Embryonic facial prominence (tissue), 1 donor: ENCODE data around the gene INPP4B.
"Not testable (repeated sequence)": the region's sequence is repeated elsewhere in the genome, so short reads cannot be mapped to it uniquely, and the experiment has no call there.

Experiments used
- DNase-seq: peaks from one replicate; pipeline ENCODE4 v3.0.0-alpha.2; 2016; ENCODE audit errors: extremely low spot score

The INPP4B gene

DNA sequence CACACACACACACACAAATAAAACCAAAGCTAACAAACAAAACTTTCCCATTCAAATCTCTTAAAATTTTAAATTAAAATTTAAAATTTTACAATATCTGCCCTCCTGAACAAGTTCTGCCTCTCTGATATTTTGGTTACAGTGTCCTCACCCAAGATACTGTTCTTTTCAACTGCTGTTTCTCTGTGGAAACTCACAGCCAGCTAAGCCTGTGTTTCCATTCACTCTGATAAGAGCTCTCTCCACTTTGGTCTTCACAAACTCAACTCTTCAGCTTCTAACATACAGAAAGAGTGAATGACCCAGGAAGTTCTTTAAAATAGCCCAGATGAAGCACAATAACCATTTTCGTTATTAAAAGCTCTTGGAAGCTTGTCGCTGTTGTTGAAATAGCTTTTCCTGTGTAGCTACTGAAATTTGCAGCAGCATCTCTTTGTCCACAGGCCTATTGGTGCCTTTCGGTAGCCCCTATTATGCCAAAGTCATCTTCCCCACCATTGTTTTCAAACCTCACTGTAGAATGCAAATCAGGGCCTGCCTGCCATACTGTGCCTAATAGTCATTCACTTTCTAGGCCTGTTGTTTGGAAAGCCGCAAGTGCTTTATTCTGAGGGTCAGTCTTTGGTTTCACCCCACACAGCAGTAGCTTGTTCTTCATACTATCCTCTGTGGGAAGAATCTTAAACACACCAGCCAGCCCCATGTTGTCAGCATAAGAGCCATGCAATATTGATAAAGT is 19.4 kb downstream of the INPP4B start:
- DNase-seq, result no peak

DNA sequence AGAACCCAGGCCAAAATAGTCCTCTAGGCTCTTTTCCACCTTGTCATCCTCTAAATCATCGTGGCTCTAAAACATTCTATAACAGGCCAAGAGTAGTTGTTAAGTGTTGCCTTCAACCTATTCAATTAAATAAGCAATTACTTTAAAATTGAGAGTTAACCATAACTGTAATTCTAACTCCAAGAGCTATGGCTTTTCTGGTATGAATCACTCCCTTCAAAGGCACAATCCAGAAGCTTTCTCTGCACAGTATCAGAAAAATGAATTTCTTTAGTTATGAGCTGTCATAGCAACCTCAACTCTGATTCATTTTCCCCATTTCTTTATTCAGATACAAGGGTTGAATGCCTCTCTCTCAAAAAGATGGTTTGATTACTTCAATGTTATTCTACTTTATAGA is 21.7 kb downstream of the INPP4B start:
- no peak for DNase-seq

GRCh38 chr4:142823796-142824195 is 22.3 kb downstream of the INPP4B start:
- no peak for DNase-seq

GRCh38 chr4:142818476-142818875 is 27.6 kb downstream of the INPP4B start:
- DNase-seq, result no peak

DNA sequence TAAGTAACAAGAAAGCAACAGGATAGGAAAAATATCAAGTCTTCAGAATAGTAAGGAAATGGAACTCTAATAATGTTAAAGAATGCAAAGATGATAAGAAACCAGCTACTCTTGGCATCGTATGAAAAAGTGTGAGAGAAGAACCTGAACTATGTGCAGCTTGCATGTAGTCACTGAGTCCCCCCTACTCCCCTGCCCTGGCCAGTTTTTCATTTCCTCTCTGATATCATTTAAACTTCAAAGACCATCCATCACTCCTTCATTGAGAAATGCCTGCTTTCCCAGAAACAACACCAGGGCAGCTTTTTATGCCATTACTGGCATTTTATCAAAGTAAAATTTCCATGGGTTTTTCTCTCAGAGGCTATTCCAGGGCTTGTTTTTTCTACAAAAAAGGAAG is 28.1 kb downstream of the INPP4B start:
- no peak for DNase-seq

DNA sequence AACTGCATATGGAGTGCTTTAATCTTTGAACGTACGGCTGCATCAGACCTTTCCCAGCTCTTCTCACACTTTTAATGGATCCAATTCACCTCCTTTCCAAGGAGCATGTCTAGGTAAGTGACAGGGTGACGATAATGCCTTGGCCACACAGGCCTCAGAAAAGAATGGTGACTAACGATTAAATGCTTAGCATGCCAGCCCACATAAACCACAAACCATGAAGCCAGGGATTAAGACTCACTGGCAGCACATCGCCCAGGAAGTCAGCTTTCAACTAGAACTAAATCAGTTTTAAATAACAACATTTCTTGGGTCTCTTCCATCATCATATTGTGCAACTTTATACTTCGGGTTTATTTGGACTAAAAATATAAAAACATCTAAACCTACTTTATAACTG is 28.7 kb downstream of the INPP4B start:
- no peak for DNase-seq

- no peak for DNase-seq
Measured at GRCh38 chr4:142815834-142816233, 30.3 kb downstream of the INPP4B start.

GRCh38 chr4:142813388-142813787 is 32.7 kb downstream of the INPP4B start:
- DNase-seq, result no peak

DNA sequence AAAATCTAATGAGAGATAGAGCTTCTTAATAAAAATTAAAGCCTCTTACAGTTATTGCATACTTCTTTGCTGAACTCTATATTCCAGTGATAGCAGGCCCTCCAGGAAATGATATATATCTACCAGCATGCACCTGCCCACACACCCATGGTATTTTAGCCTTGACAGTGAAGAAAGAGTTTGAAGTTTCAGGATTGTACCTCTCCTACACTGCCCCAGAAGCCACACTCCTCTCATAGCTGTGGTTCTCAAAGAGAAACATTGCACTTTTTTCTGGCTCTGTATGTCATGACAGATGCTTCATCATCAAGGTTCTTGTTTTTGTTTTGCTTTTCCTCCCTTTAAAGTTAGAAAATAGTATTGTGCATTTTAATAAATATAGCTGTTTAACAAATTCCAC is 34.0 kb downstream of the INPP4B start:
- DNase-seq, result no peak

DNA sequence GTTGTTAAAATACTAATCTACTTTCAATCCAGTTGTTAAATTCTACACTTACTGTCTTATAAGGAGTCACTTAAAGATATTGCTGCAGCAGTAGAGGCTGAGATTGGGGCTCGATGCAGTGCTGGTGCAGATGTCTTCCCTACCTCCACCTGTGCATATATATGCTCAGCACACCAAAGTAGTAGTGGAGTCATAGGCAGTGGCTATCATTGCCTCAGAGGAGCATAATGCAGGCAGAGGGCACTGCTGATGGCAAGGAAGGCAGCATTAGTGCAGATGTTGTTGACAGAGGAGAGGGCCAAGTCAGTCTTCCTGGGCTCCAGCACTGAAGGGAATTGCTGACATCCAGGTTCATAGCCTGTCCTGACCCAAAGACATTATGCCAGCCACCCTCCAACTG is 35.1 kb downstream of the INPP4B start:
- DNase-seq, result no peak

DNA sequence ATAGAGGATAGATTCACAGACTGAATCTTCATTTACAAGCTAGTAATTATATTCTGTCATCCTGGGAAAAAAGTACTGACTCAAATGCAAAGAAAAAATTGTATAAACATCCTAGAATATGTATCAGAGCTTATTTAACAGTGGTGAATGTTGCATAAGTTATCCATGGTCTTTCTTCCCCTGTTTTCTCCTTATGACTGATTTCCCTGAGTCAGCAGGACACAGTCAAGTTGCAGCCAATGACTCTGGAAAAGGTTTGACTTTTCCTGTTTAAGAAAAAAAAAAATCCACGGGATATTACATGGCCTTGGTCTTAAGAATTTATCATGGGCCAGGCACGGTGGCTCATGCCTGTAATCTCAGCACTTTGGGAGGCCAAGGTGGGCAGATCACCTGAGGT is 36.5 kb downstream of the INPP4B start:
- DNase-seq, result no peak

DNA sequence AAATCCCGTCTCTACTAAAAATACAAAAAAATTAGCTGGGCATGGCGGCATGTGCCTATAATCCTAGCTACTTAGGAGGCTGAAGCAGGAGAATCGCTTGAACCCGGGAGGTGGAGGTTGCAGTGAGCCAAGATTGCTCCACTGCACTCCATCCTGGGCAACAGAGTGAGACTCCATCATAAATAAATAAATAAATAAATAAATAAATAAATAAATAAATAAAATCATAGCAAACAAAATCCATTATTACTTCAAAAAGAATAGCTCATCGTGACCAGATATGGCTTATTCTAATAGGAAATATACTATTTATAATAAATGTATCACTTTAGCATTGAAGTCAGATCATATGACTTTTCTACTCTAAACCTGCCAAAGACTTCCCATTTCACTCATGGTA is 42.2 kb downstream of the INPP4B start:
- DNase-seq, result not testable (repeated sequence)

DNA sequence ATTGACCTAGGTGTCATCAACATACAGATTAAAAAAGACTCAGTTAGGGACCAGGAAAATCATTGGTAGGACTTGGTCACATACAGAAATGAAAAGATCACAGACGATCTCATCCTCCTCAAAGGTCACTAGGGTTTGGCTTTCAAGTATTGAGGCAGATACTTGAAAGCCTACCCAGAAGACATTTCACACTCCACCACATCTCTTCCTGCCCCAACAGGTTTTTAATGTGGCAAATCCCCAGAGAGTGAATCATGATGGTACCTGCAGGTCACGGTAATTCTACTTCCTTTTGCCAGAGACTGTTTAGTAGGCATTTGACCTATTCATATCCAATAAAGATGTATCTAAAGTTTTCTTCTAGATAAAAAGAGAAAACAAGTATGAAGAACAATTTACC is 44.1 kb downstream of the INPP4B start:
- no peak for DNase-seq

- DNase-seq, result no peak
Measured at GRCh38 chr4:142781114-142781513, 65.0 kb downstream of the INPP4B start.

DNA sequence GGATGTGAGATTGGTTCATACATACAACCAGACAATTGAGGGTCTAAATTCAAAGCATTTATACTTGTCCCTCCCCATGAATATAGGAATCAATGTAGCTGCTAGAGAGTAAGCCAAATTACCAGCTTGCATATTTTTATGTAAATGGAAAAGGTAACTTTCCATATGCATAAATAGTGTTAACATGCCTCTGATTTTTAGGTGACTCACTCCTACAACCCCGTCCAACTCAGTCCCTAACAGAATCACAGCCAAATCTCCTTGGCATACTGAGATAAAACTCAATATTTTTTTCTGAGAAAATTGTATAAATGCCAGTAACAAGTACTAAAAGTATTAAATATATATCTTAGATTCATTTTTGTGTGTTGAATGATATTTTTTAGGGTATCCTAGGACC is 67.2 kb downstream of the INPP4B start:
- no peak for DNase-seq

- no peak for DNase-seq
Measured at GRCh38 chr4:142778430-142778829, 67.7 kb downstream of the INPP4B start.

DNA sequence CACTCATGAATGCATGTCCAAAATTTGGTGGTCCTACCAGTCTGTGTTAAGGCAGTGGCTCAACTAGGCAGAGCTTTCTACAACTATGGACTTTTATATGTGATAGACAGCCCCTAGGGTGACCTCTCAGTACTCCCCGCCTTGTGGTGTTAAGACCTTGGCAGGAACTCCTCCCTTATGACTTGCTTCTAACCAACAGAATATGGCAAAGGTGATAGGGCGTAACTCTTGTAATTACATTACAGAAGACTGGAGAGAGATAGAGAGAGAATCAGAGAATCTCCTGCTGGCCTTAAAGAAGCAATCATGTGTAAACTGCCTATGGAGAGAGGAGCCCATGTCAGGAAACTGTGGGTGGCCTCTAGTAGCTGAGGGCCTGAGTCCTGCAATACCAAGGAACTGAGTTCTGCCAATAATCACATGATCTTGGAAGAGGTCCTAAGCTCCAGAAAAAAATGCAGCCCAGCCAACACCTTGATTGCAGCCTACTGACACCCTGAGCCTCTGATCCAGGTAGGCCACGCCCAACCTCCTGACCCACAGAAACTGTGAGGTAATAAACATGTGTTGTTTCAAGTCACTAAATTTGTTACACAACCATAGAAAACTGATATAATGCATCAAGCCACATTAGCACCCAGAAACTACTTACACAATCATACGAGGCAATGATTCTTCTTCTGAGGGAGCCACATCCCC is 68.9 kb downstream of the INPP4B start:
- DNase-seq, result no peak

DNA sequence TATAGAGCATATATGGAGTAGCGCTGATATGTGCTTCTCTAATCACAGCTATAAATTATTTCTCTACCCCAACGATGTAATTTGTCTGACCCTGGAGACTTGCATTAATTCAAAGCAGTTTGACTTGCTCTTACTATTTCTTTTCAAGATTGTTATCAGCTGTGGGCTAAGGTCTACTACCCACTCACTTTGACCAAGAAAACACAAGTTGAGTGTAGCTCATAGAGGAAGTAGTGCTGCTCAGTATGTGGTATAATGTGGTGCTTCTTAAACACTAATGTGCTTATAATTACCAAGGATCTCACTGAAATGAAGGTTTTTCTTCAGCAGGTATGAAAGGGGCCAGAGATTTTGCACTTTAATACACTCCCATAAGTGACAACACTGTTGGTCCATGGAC is 70.1 kb downstream of the INPP4B start:
- DNase-seq, result no peak

GRCh38 chr4:142773505-142773904 is 72.6 kb downstream of the INPP4B start:
- DNase-seq, result no peak

GRCh38 chr4:142762280-142762679 is 83.8 kb downstream of the INPP4B start:
- DNase-seq, result no peak

DNA sequence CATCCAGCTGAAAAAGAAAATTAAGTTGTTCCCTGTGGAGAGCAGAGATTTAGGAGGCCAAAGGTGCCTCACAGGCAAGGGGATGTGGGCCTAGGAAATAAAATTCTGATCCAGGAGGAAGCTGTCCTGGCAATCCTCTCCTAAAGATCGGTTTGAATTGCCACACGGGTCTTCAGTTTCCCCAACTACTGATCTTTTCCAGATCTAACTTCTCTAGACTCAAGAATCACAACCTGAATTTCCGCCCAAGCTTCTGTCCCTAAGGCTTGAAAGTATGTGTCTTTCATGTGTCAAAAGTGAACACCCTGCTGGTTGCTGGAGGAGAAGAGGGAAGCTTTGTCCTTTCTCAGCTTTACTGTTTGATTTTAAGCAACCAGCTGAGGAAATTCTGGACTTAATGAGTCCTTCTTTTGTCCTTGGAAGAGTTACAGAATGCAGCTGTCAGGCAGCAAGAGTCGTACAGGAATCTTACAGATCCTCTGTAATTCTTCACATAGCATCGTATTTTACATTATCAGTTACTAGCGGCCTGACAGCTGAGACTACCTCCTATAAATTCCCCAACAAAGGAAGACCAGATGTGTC is 93.8 kb downstream of the INPP4B start:
- no peak for DNase-seq

- DNase-seq, result no peak
Measured at GRCh38 chr4:142743121-142743825, 102.8 kb downstream of the INPP4B start.

DNA sequence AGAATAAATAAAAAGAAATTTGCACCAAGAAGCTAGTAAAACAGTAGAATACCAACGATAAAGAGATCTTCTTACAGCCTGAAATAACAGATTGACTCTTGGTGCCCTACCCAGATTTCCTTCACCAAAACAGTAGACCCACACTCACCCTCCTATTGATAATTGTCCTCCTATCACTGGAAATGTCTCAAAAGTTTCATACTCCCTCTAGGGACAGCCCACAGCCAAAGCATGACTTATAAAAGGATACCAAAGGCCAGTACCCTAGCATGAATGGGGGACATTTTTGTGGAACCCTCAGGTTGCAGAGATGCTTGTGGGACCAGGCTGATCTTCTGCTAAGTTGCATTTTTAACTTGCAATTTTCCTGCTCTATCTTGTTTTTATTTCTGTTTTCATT is 104.1 kb downstream of the INPP4B start:
- DNase-seq, result no peak
